ENCODE data around the gene CYCS. TPM values are rescaled to one million over a fixed set of nuclear protein-coding genes. Genes with fewer than 3 reads are reported as not detected.

CYCS gene
- total RNA-seq, 4 donors from 2014 or later: 13.0 to 68.3 (median 25.7) TPM

GRCh38 chr7:25117226-25118047 lies 7.6 kb downstream of the CYCS start:
- TF ChIP-seq, protein P1, sequence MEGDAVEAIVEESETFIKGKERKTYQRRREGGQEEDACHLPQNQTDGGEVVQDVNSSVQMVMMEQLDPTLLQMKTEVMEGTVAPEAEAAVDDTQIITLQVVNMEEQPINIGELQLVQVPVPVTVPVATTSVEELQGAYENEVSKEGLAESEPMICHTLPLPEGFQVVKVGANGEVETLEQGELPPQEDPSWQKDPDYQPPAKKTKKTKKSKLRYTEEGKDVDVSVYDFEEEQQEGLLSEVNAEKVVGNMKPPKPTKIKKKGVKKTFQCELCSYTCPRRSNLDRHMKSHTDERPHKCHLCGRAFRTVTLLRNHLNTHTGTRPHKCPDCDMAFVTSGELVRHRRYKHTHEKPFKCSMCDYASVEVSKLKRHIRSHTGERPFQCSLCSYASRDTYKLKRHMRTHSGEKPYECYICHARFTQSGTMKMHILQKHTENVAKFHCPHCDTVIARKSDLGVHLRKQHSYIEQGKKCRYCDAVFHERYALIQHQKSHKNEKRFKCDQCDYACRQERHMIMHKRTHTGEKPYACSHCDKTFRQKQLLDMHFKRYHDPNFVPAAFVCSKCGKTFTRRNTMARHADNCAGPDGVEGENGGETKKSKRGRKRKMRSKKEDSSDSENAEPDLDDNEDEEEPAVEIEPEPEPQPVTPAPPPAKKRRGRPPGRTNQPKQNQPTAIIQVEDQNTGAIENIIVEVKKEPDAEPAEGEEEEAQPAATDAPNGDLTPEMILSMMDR (IDR thresholded peaks at IDR 0.05; ENCODE audit: low read depth): no peak

GRCh38 chr7:25116621-25117020 lies 8.4 kb downstream of the CYCS start:
- TF ChIP-seq, protein P1 (IDR thresholded peaks at IDR 0.05; ENCODE audit: low read depth): no peak

DNA sequence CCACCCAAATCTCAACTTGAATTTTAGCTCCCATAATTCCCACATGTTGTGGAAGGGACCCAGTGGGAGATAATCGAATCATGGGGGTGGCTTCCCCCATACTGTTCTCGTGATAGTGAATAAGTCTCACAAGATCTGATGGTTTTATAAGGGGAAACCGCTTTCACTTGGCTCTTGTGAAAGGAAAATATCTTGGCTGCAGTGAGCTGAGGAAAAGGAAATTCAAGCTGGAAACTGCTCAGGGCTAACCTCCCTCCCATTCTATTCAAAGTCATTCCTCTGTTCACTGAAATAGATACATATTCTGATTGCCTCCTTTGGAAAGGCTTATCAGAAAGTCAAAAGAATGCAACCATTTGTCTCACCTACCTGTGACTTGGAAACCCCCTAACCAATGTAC lies 15.8 kb downstream of the CYCS start:
- TF ChIP-seq, protein P1 (IDR thresholded peaks at IDR 0.05; ENCODE audit: low read depth): no peak

DNA sequence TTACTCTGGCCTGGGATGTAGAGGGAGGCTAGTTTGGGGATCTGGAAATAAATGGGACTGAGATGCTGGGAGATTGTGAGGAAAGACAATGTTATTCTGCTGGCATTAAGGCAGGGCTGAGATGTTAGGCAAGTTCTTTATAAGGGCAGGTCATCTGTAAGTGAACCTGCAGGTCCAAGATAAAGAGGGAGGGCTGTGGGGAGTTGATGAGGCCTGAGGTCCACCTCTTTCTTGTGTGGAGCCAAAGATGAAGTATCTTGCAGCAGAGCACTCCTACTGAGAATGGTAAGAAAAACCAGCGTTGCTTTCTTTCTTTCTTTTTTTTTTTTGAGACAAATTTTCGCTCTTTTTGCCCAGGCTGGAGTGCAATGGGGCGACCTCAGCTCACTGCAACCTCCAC lies 19.1 kb downstream of the CYCS start:
- TF ChIP-seq, protein P1 (IDR thresholded peaks at IDR 0.05; ENCODE audit: low read depth): no peak

- TF ChIP-seq, protein P1 (IDR thresholded peaks at IDR 0.05; ENCODE audit: low read depth): no peak
These were observed 21.3 kb downstream of the CYCS start for GRCh38 chr7:25103773-25104172.

GRCh38 chr7:25101817-25102216 lies 23.2 kb downstream of the CYCS start:
- TF ChIP-seq, protein P1 (IDR thresholded peaks at IDR 0.05; ENCODE audit: low read depth): no peak

- TF ChIP-seq, protein P1 (IDR thresholded peaks at IDR 0.05; ENCODE audit: low read depth): no peak
These were observed 26.7 kb downstream of the CYCS start for GRCh38 chr7:25098096-25099046.
